Chondrocyte (in vitro differentiated cells): Measurements from ENCODE around the gene MEIS1. TPM values are rescaled to one million over a fixed set of nuclear protein-coding genes. Genes with fewer than 3 reads are reported as not detected.

Experiments used
- DNase-seq: peaks from one replicate; pipeline ENCODE4 v3.0.0; 2021; ENCODE audit warnings: mixed read lengths, low spot score
- H3K27ac Mint-ChIP-seq: one replicate; pipeline ENCODE4 v1.8.0; 2021; ENCODE audit warnings: mild to moderate bottlenecking, moderate library complexity, mixed read lengths; ENCODE audit not compliant: unreplicated experiment
- H3K27me3 Mint-ChIP-seq: 2 replicates; pipeline ENCODE4 v1.8.0; 2021; ENCODE audit warnings: low read depth, mixed read lengths
- H3K36me3 Mint-ChIP-seq: 2 replicates; pipeline ENCODE4 v1.8.0; 2021; ENCODE audit warnings: low read depth, mixed read lengths
- H3K4me1 Mint-ChIP-seq: 2 replicates; pipeline ENCODE4 v1.8.0; 2021; ENCODE audit warnings: low read depth, mild to moderate bottlenecking, mixed read lengths
- H3K4me3 Mint-ChIP-seq: one replicate; pipeline ENCODE4 v1.8.0; 2021; ENCODE audit warnings: mild to moderate bottlenecking, moderate library complexity, mixed read lengths; ENCODE audit not compliant: unreplicated experiment
- H3K9me3 Mint-ChIP-seq: 2 replicates; pipeline ENCODE4 v1.8.0; 2021; ENCODE audit warnings: low read depth, mixed read lengths
- CTCF ChIP-seq: fragments of 200-600 bp; sonication (generic); IDR thresholded peaks from 2 replicates; pipeline ENCODE4 v1.5.0; 2021; ENCODE audit warnings: antibody characterized with exemption, mild to moderate bottlenecking, moderate library complexity
- total RNA-seq: library from RNA; stranded (reverse); gene quantifications from 3 replicates; pipeline ENCODE4 v1.2.1, GENCODE V29; 2021

Gene MEIS1
- total RNA-seq, 1 donor from 2014 or later = 18.5 TPM

- peak overlapping the region; percentile 95 for H3K4me3 Mint-ChIP-seq
- peaks cover 2% of the 10 kb centered on the region for H3K36me3 Mint-ChIP-seq
- no peak for TF ChIP-seq CTCF
- H3K27me3 Mint-ChIP-seq = peaks cover 36% of the 10 kb centered on the region
- peak; percentile 87 for DNase-seq
- H3K27ac Mint-ChIP-seq = peak overlapping the region; percentile 99
- H3K4me1 Mint-ChIP-seq = peaks cover 24% of the 10 kb centered on the region
- H3K9me3 Mint-ChIP-seq = no peaks in the 10 kb centered on the region
Observed at GRCh38 chr2:66432801-66433694, 1.9 kb upstream of the MEIS1 start.

- Mint-ChIP-seq H3K4me1 (peaks cover 24% of the 10 kb centered on the region), H3K36me3 (peaks cover 2% of the 10 kb centered on the region), H3K4me3 (peak overlapping the region; percentile 95), H3K27me3 (peaks cover 33% of the 10 kb centered on the region), H3K27ac (peak overlapping the region; percentile 99), H3K9me3 (no peaks in the 10 kb centered on the region)
- TF ChIP-seq CTCF = peak; percentile 10
- DNase-seq = no peak
Observed at GRCh38 chr2:66433695-66433944, 1.3 kb upstream of the MEIS1 start.

GRCh38 chr2:66433945-66434678 lies 813 bp upstream of the MEIS1 start:
- Mint-ChIP-seq H3K36me3 (peaks cover 2% of the 10 kb centered on the region), H3K4me1 (peaks cover 24% of the 10 kb centered on the region), H3K27ac (peak overlapping the region; percentile 99), H3K9me3 (no peaks in the 10 kb centered on the region), H3K27me3 (peaks cover 29% of the 10 kb centered on the region), H3K4me3 (peak overlapping the region; percentile 95)
- peak; percentile 81 for DNase-seq
- no peak for TF ChIP-seq CTCF

- peaks cover 37% of the 10 kb centered on the region for H3K4me1 Mint-ChIP-seq
- peaks cover 2% of the 10 kb centered on the region for H3K36me3 Mint-ChIP-seq
- peak overlapping the region; percentile 95 for H3K4me3 Mint-ChIP-seq
- no peak for DNase-seq
- TF ChIP-seq CTCF = no peak
- H3K9me3 Mint-ChIP-seq = no peaks in the 10 kb centered on the region
- peaks cover 30% of the 10 kb centered on the region for H3K27me3 Mint-ChIP-seq
- peak overlapping the region; percentile 98 for H3K27ac Mint-ChIP-seq
Observed at GRCh38 chr2:66435549-66435875, 587 bp downstream of the MEIS1 start.

GRCh38 chr2:66435963-66436362 lies 1.0 kb downstream of the MEIS1 start:
- Mint-ChIP-seq H3K36me3 (peaks cover 2% of the 10 kb centered on the region), H3K27ac (peak overlapping the region; percentile 98), H3K27me3 (peaks cover 32% of the 10 kb centered on the region), H3K4me3 (peak overlapping the region; percentile 95), H3K4me1 (peaks cover 40% of the 10 kb centered on the region), H3K9me3 (no peaks in the 10 kb centered on the region)
- no peak for DNase-seq
- TF ChIP-seq CTCF = no peak
